ENCODE measurements around the gene C15orf62.
A peak's percentile ranks its signal among the peaks of the same experiment; 100 is the strongest.

C15orf62 gene

DNA sequence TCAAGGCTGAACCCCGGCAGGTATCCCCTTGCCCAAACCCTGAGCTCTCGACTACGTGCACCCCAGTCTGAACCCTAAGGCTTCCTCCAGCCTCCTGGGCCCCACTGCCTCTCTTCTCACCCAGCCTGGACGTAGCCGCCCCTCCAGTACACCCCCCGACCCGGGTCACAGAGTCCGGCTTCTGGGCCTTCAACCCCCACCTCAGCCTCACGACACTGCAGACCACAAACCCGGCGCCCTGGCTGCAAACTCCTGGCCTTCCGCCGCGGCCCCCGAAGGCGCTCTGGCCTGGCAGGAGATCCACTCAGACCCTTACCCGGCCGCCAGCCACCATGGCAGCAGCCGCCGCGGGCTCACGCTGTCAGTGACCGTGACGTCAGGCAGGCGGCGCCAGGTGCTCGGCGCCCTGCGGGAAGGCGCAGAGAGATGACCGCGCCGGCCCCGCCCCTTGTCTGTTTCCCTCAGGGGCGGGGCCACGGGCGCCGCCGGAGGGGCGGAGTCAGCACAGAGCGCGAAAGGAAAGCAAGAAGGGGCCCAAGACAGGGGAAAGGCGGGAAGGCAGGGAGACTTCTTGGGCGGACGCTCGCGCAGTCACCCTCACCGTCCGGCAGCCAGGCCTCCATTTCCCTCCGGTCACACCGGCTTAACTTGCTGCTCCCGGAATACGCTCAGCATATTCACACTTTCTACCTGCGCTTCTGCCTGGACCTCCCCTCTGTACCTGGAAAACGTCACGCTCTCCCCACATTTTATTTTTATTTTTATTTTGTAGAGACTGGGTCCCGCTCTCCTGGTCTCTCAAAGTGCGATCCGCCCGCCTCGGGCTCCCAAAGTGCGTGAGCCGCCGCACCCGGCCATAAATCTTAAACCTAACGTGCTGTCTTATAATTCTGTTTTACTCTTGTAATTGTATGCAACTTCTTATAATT, 14.6 kb upstream of the C15orf62 start, which contains the start of gene RMDN3:
TSS of gene RMDN3 (minus strand) at position 372 of the 929 bp plus-strand sequence. CDS start 471 bp downstream, outside the sequence.
- Histone ChIP-seq H3K9ac (peak within 1 kb of the TSS; percentile 89), H4K20me1 (peaks cover 13% of the 10 kb centered on the region; the same call in 1 of the 2 replicates), H3K4me1 (peaks cover 58% of the 10 kb centered on the region), H3K4me2 (peak within 1 kb of the TSS; percentile 96), H3K4me3 (peak within 1 kb of the TSS; percentile 90), H3K27me3 (no peaks in the 10 kb centered on the region), H3K9me3 (no peaks in the 10 kb centered on the region), H3K27ac (peak within 1 kb of the TSS; percentile 94), H3K36me3 (peaks cover 32% of the 10 kb centered on the region)
- TF ChIP-seq Cebpa-rat (IDR thresholded peaks at IDR 0.05), result no peak

DNA sequence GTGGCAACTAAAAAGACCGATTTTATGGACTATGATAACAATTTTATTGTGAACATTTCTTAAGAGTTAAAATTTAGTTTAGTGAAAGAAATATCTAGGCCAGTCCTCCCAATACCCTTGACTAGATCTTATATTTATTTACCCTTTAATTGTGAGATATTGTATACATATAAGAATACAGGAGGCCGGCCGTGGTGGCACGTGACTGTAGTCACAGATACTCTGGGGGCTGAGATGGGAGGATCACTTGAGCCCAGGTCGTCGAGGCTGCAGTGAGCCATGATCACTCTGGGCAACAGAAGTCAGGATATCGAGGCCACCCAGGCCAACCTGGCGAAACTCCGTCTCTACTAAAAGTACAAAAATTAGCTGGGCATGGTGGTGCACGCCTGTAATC, 14.0 kb upstream of the C15orf62 start:
- Histone ChIP-seq H3K27me3 (no peaks in the 10 kb centered on the region), H3K9ac (peak overlapping the region; percentile 89), H3K4me1 (peaks cover 62% of the 10 kb centered on the region), H3K4me3 (peak overlapping the region; percentile 90), H3K27ac (peak overlapping the region; percentile 94), H4K20me1 (peaks cover 13% of the 10 kb centered on the region; the same call in 1 of the 2 replicates), H3K36me3 (peaks cover 26% of the 10 kb centered on the region), H3K9me3 (no peaks in the 10 kb centered on the region), H3K4me2 (peak overlapping the region; percentile 96)
- no peak for TF ChIP-seq Cebpa-rat (IDR thresholded peaks at IDR 0.05)

DNA sequence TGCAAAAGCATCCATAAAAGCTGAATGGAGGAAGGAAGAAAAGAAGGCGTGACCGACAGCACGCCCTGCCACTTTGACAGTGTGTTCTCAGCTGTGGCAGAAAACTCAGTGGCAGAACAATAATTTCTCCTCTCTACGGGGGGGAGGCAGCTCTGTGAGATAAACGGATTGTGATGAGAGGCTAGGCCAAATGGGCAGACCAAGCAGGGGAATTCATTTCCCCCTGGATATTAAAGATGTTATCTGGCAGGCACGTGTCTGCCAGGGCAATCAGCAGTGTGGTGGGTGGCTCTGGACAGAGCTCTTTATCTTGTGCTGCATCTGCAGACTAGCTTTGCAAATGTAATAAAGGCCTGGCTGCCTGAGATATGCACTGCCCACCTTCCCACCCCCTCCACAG, 12.8 kb upstream of the C15orf62 start:
- Histone ChIP-seq H3K4me1 (peaks cover 62% of the 10 kb centered on the region), H3K27me3 (no peaks in the 10 kb centered on the region), H3K4me3 (no peak overlapping the region), H3K9ac (0 out of 2 replicates have a peak overlapping the region, but pooled peaks have one; percentile 38), H3K9me3 (no peaks in the 10 kb centered on the region), H3K36me3 (peaks cover 14% of the 10 kb centered on the region), H3K27ac (peak overlapping the region; percentile 22; the same call in 1 of the 2 replicates), H3K4me2 (peak overlapping the region; percentile 47), H4K20me1 (peaks cover 6% of the 10 kb centered on the region; the same call in 1 of the 2 replicates)
- no peak for TF ChIP-seq Cebpa-rat (IDR thresholded peaks at IDR 0.05)

DNA sequence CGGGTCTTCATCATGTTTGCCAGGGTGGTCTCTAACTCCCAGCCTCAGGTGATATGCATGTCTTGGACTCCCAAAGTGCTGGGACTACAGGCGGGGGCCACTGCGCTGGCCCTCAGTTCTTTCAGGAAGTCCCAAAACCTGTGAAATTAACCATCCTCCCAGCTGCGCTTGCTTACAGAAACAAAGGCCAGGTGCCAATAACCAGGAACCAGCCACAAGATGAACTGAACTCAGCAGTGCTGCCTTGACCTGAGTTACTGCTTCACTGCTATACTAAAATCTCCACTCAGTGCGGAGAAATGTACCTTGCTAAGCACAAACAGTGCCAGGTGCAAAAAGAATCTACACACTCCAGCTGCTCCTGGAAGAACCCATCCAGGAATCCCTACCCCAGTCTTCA, 9.8 kb upstream of the C15orf62 start:
- no peaks in the 10 kb centered on the region for H3K9me3 ChIP-seq
- no peak overlapping the region for H3K9ac ChIP-seq
- TF ChIP-seq Cebpa-rat (IDR thresholded peaks at IDR 0.05), result no peak
- no peaks in the 10 kb centered on the region for H3K36me3 ChIP-seq
- H3K4me3 ChIP-seq, result no peak overlapping the region
- H3K27me3 ChIP-seq, result peaks cover 7% of the 10 kb centered on the region; the same call in 1 of the 2 replicates
- H4K20me1 ChIP-seq, result no peaks in the 10 kb centered on the region
- no peak overlapping the region for H3K27ac ChIP-seq
- no peak overlapping the region; the same call in 1 of the 2 replicates for H3K4me2 ChIP-seq
- H3K4me1 ChIP-seq, result peaks cover 62% of the 10 kb centered on the region

DNA sequence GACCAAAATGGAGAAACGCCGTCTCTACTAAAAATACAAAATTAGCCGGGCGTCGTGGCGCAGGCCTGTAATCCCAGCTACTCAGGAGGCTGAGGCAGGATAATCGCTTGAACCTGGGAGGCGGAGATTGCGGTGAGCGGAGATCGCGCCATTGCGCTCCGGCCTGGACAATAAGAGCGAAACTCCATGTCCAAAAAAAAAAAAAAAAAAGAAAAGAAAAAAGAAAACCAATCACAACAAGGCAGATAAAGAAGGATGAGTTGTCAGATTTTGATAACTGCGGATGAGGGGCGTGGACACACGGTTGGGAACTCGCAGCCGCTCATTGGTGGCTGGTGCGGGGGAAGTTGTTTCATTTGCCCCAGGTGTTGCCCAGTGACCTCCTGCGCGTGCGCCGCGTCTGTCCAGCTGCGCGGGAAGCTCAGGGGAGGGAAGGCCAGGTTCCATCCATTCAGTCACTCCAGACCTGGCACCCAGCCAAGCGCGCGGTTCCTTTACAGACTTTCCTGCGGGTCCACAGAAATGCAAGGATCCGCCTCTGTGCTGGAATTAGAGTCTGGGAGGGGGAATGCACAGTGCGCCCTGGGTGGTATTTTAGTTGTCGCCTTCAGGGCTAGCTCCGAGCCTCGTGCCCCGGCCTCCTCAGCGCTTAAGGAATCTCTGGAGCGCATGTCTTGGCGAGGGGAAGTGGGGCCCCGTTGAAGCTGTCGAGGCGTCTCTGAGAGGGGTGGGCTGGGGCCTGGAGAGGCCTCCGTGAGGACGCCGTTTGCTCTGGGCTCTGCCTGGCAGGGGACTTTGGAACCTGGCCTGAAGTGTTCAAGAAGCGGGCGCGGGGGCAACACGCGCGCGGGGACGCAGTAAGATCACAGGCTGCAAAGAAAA, 6.6 kb upstream of the C15orf62 start:
- H3K27me3 ChIP-seq, result peaks cover 7% of the 10 kb centered on the region; the same call in 1 of the 2 replicates
- peaks cover 68% of the 10 kb centered on the region for H3K4me1 ChIP-seq
- 0 out of 2 replicates have a peak, but pooled peaks cover 11% of the 10 kb centered on the region for H3K36me3 ChIP-seq
- peak overlapping the region; percentile 78 for H3K4me3 ChIP-seq
- peak overlapping the region; percentile 83 for H3K27ac ChIP-seq
- peak overlapping the region; percentile 99 for H3K4me2 ChIP-seq
- TF ChIP-seq Cebpa-rat (IDR thresholded peaks at IDR 0.05), result no peak
- no peaks in the 10 kb centered on the region for H3K9me3 ChIP-seq
- H4K20me1 ChIP-seq, result peaks cover 23% of the 10 kb centered on the region; the same call in 1 of the 2 replicates
- peak overlapping the region; percentile 77 for H3K9ac ChIP-seq

DNA sequence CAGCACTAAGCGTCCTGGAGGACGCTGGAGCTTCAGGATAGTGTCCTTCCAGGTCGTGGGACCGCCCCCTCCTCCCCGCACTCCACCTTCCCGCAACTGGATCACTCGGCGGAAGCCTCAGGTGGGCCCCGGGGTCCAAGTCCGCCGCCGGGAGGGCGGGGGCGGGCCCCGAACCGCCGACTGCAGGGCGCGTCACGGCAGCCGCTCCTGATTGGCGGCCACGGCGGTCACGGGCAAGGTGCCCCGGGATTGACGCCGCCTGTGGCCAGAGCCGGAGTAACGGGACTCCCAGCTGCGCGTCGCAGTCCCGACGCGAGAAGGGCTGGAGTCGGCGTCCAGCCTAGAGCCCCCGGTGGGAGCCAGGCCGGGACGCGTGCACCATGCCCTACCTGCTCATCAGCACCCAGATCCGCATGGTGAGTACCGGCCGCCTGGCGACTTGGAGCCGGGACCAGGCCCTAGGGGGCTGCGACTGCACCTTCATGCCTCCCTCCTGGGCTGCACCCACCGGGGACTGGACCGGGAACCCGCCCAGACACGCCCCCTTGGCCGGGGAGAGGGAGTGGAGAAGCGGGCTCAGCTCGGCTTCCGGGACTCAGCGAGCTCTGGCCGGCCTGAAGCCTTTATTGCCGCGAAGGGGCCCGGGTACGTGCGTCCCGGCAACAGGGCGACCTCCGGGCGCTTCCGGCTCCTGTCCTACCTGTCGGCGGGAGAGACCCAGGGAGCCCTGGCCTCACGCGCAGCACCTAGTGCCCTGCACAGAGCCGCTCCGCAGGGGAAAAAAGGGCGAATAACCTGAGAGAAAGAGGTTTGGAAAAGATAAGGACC, 5.8 kb upstream of the C15orf62 start, which contains the start of gene GCHFR:
TSS of gene GCHFR (plus strand) at position 268 of the 828 bp plus-strand sequence. CDS start at position 381, 113 bp downstream.
- peak within 1 kb of the TSS; percentile 83 for H3K27ac ChIP-seq
- H3K4me3 ChIP-seq, result peak within 1 kb of the TSS; percentile 78

DNA sequence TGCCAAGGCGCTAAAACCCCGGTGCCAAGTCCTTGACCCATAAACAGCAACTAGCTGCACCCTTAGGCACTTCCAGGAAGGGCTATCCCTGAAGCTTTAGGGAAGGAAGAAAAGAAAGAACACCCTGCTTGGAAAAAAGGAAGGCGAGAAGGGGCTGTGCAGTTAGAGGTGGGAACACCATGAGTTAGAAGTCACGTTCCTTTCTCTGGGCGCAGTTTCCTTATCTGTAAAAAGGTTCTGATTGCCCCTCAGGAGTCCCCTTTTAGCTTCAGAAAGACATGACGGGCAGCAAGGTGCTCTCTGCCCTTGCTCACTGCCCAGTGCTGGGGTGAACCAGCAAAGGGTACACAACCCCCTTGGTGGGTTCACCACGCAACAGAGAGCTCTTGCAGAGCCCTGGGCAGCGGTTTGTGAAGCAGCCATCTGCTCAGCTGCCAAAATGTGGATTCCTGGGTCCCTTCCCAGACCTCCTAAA, 5.1 kb upstream of the C15orf62 start:
- H3K4me1 ChIP-seq, result peaks cover 81% of the 10 kb centered on the region
- H3K4me2 ChIP-seq, result peak overlapping the region; percentile 99
- H3K36me3 ChIP-seq, result 0 out of 2 replicates have a peak, but pooled peaks cover 11% of the 10 kb centered on the region
- H4K20me1 ChIP-seq, result peaks cover 36% of the 10 kb centered on the region; the same call in 1 of the 2 replicates
- H3K4me3 ChIP-seq, result peak overlapping the region; percentile 78
- no peak for TF ChIP-seq Cebpa-rat (IDR thresholded peaks at IDR 0.05)
- H3K27ac ChIP-seq, result peak overlapping the region; percentile 83
- no peaks in the 10 kb centered on the region for H3K9me3 ChIP-seq
- H3K27me3 ChIP-seq, result peaks cover 7% of the 10 kb centered on the region; the same call in 1 of the 2 replicates
- H3K9ac ChIP-seq, result peak overlapping the region; percentile 77

More for the DNA sequence above, 5.8 kb upstream of the C15orf62 start, which contains the start of gene GCHFR:
- no peak for TF ChIP-seq Cebpa-rat (IDR thresholded peaks at IDR 0.05)
- Histone ChIP-seq H3K27me3 (peaks cover 7% of the 10 kb centered on the region; the same call in 1 of the 2 replicates), H3K9me3 (no peaks in the 10 kb centered on the region), H3K4me2 (peak within 1 kb of the TSS; percentile 99), H3K4me1 (peaks cover 75% of the 10 kb centered on the region), H4K20me1 (peaks cover 30% of the 10 kb centered on the region; the same call in 1 of the 2 replicates), H3K9ac (peak within 1 kb of the TSS; percentile 77), H3K36me3 (0 out of 2 replicates have a peak, but pooled peaks cover 11% of the 10 kb centered on the region)

DNA sequence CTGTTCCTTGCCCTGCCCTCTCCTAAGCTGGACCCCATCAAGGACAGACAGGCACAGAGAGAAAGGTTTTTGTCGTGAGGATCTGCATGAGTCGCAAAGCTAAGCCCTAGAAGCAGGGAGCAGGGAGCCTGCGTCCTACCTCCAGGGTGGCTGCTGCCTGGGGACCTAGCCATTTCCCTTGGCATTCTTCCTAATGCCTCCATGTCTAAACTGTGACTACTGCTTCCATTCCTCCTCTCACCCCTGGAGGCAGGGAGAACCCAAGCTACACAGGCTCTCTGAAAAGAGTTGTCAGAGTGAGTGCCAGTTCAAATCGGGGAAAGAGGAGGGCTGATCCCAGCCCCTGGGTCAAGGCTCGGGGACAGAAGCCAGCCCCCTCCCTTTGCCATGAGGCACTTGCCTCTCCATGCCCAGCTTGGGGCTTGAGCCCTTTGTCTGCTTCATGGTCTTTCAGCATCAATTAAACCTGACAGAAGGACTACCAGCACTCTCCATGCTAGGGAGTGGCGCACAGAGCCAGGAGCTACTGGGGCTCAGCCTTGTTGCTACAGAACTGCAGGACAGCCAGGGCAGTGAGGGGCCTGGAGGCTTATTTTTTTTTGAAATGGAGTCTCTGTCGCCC, 3.5 kb upstream of the C15orf62 start:
- Histone ChIP-seq H3K9ac (0 out of 2 replicates have a peak overlapping the region, but pooled peaks have one; percentile 80), H3K9me3 (no peaks in the 10 kb centered on the region), H4K20me1 (peaks cover 53% of the 10 kb centered on the region; the same call in 1 of the 2 replicates), H3K27ac (peak overlapping the region; percentile 20; the same call in 1 of the 2 replicates), H3K27me3 (peaks cover 7% of the 10 kb centered on the region; the same call in 1 of the 2 replicates), H3K4me1 (peaks cover 88% of the 10 kb centered on the region), H3K36me3 (0 out of 2 replicates have a peak, but pooled peaks cover 11% of the 10 kb centered on the region), H3K4me3 (no peak overlapping the region), H3K4me2 (peak overlapping the region; percentile 99)
- no peak for TF ChIP-seq Cebpa-rat (IDR thresholded peaks at IDR 0.05)

Data from BLaER1 (cell line).